ENCODE measurements around the gene PTPN7.

GRCh38 chr1:202186327-202186726 lies 25.9 kb upstream of the PTPN7 start:
- TF ChIP-seq, protein P1, sequence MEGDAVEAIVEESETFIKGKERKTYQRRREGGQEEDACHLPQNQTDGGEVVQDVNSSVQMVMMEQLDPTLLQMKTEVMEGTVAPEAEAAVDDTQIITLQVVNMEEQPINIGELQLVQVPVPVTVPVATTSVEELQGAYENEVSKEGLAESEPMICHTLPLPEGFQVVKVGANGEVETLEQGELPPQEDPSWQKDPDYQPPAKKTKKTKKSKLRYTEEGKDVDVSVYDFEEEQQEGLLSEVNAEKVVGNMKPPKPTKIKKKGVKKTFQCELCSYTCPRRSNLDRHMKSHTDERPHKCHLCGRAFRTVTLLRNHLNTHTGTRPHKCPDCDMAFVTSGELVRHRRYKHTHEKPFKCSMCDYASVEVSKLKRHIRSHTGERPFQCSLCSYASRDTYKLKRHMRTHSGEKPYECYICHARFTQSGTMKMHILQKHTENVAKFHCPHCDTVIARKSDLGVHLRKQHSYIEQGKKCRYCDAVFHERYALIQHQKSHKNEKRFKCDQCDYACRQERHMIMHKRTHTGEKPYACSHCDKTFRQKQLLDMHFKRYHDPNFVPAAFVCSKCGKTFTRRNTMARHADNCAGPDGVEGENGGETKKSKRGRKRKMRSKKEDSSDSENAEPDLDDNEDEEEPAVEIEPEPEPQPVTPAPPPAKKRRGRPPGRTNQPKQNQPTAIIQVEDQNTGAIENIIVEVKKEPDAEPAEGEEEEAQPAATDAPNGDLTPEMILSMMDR (IDR thresholded peaks at IDR 0.05; ENCODE audit: low read depth, low read length): no peak
- TF ChIP-seq MYC (IDR thresholded peaks at IDR 0.05; ENCODE audit: low read depth, low read length): no peak
- no peak for TF ChIP-seq POLR2A (IDR thresholded peaks at IDR 0.05; ENCODE audit: extremely low read depth, insufficient read length)
- TF ChIP-seq, protein P2, sequence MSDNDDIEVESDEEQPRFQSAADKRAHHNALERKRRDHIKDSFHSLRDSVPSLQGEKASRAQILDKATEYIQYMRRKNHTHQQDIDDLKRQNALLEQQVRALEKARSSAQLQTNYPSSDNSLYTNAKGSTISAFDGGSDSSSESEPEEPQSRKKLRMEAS (IDR thresholded peaks at IDR 0.05; ENCODE audit: low read depth, low read length): no peak
